CD4-positive, CD25-positive, alpha-beta regulatory T cell (primary cell): Measurements from ENCODE around the gene PLCB4. TPM values are rescaled to one million over a fixed set of nuclear protein-coding genes. Genes with fewer than 3 reads are reported as not detected.

Experiments
- ATAC-seq, 2 donors: fragments of 150-1000 bp; cut with Tn5 transposase; one replicate each; pipeline ENCODE4 v1.10.0; 2021; ENCODE audit warnings: low read depth in 2 of 2, moderate number of reproducible peaks in 2 of 2, moderate library complexity in 1 of 2
- DNase-seq, 3 donors: peaks; one replicate each; pipeline versions ENCODE4 v3.0.0 to v3.0.0-alpha.2; 2012 to 2022; ENCODE audit warnings: mixed read lengths in 1 of 3
- H3K27ac ChIP-seq: one replicate; pipeline ENCODE4 v1.7.0; 2013; ENCODE audit warnings: mild to moderate bottlenecking, low read length; ENCODE audit not compliant: insufficient read depth, poor library complexity, severe bottlenecking
- H3K27me3 ChIP-seq: one replicate; pipeline ENCODE4 v1.7.0; 2013; ENCODE audit warnings: low read length; ENCODE audit not compliant: control insufficient read depth, insufficient read depth
- H3K36me3 ChIP-seq: one replicate; pipeline ENCODE4 v1.7.0; 2013; ENCODE audit warnings: mild to moderate bottlenecking, low read length, moderate library complexity; ENCODE audit not compliant: control insufficient read depth, insufficient read depth
- H3K4me1 ChIP-seq: 2 replicates; pipeline ENCODE4 v1.7.0; 2013; ENCODE audit warnings: mild to moderate bottlenecking, low read length; ENCODE audit not compliant: insufficient read depth, control insufficient read depth, poor library complexity, severe bottlenecking
- H3K4me3 ChIP-seq: one replicate; pipeline ENCODE4 v1.7.0; 2013; ENCODE audit warnings: low read depth, mild to moderate bottlenecking, low read length, moderate library complexity
- H3K9me3 ChIP-seq, 2 experiments: 1 replicate in 1 of 2; 2 replicates in 1 of 2; pipeline ENCODE4 v1.7.0; 2013; ENCODE audit warnings: low read length in 2 of 2, mild to moderate bottlenecking in 1 of 2, moderate library complexity in 1 of 2; ENCODE audit not compliant: control insufficient read depth in 2 of 2
- H3K27ac Mint-ChIP-seq, 3 donors: one replicate each; pipeline ENCODE4 v1.8.0; 2020 to 2022; ENCODE audit warnings: mild to moderate bottlenecking in 3 of 3, mixed read lengths in 3 of 3, moderate library complexity in 2 of 3
- H3K27me3 Mint-ChIP-seq: one replicate; pipeline ENCODE4 v1.8.0; 2022; ENCODE audit warnings: mild to moderate bottlenecking, mixed read lengths
- H3K36me3 Mint-ChIP-seq: one replicate; pipeline ENCODE4 v1.8.0; 2020; ENCODE audit warnings: mixed read lengths
- H3K4me1 Mint-ChIP-seq, 4 donors: one replicate each; pipeline ENCODE4 v1.8.0; 2020 to 2022; ENCODE audit warnings: mixed read lengths in 4 of 4, mild to moderate bottlenecking in 1 of 4
- H3K4me3 Mint-ChIP-seq, 4 donors: one replicate each; pipeline ENCODE4 v1.8.0; 2020 to 2022; ENCODE audit warnings: mild to moderate bottlenecking in 4 of 4, mixed read lengths in 4 of 4, moderate library complexity in 3 of 4
- H3K9me3 Mint-ChIP-seq, 7 donors: one replicate each; pipeline ENCODE4 v1.8.0; 2020 to 2022; ENCODE audit warnings: mixed read lengths in 7 of 7, mild to moderate bottlenecking in 3 of 7, moderate library complexity in 2 of 7
- polyA plus RNA-seq, 4 donors: library from polyadenylated mRNA; unstranded; fragments of 300-500 nt; fragmentation: Illumina TruSeq; gene quantifications; one replicate each; pipeline ENCODE4 v1.2.3, GENCODE V29; 2021
- total RNA-seq: library from RNA; stranded (reverse); gene quantifications from one replicate; pipeline ENCODE4 v1.2.3, GENCODE V29; 2022

The PLCB4 gene
- total and polyA plus RNA-seq, 5 donors from 2014 or later: 0.94 TPM; not detected in 4

- DNase-seq (no peak), ATAC-seq (no peak)
- H3K27me3 Mint-ChIP-seq: peaks cover 38% of the 10 kb centered on the region
- Histone ChIP-seq H3K4me3 (no peak overlapping the region), H3K36me3 (no peaks in the 10 kb centered on the region), H3K27ac (no peak overlapping the region), H3K9me3 (no peaks in the 10 kb centered on the region), H3K4me1 (no peaks in the 10 kb centered on the region), H3K27me3 (no peaks in the 10 kb centered on the region)
- H3K4me1 Mint-ChIP-seq: no peaks in the 10 kb centered on the region
- no peaks in the 10 kb centered on the region for H3K36me3 Mint-ChIP-seq
- peaks cover 0 to 4% (median 0%) of the 10 kb centered on the region in 7 donors for H3K9me3 Mint-ChIP-seq
- H3K27ac Mint-ChIP-seq: no peak overlapping the region
- H3K4me3 Mint-ChIP-seq: no peak overlapping the region
Measured at GRCh38 chr20:9507544-9508239, 438.8 kb downstream of the PLCB4 start.

GRCh38 chr20:9508240-9508661 is 439.4 kb downstream of the PLCB4 start:
- no peaks in the 10 kb centered on the region for H3K4me1 ChIP-seq

GRCh38 chr20:9508696-9509178 is 439.9 kb downstream of the PLCB4 start:
- no peaks in the 10 kb centered on the region for H3K4me1 Mint-ChIP-seq
- no peaks in the 10 kb centered on the region for H3K36me3 ChIP-seq
- H3K27me3 Mint-ChIP-seq: peaks cover 44% of the 10 kb centered on the region
- H3K27ac ChIP-seq: no peak overlapping the region
- ATAC-seq (no peak), DNase-seq (no peak)
- H3K27ac Mint-ChIP-seq: no peak overlapping the region
- no peaks in the 10 kb centered on the region for H3K4me1 ChIP-seq
- no peaks in the 10 kb centered on the region for H3K36me3 Mint-ChIP-seq
- H3K4me3 Mint-ChIP-seq: no peak overlapping the region
- no peak overlapping the region for H3K4me3 ChIP-seq
- peaks cover 2% of the 10 kb centered on the region for H3K27me3 ChIP-seq
- H3K9me3 Mint-ChIP-seq: peaks cover 0 to 4% (median 0%) of the 10 kb centered on the region in 7 donors
- no peaks in the 10 kb centered on the region for H3K9me3 ChIP-seq

More at GRCh38 chr20:9508240-9508661, 439.4 kb downstream of the PLCB4 start:
- Histone ChIP-seq H3K27me3 (no peaks in the 10 kb centered on the region), H3K9me3 (no peaks in the 10 kb centered on the region), H3K4me3 (no peak overlapping the region), H3K27ac (no peak overlapping the region), H3K36me3 (no peaks in the 10 kb centered on the region)
- Mint-ChIP-seq H3K4me1 (no peaks in the 10 kb centered on the region), H3K36me3 (no peaks in the 10 kb centered on the region), H3K27ac (no peak overlapping the region), H3K4me3 (no peak overlapping the region), H3K27me3 (peaks cover 42% of the 10 kb centered on the region), H3K9me3 (peaks cover 0 to 4% (median 0%) of the 10 kb centered on the region in 7 donors)
- ATAC-seq (no peak), DNase-seq (no peak)

- Histone ChIP-seq H3K36me3 (no peaks in the 10 kb centered on the region), H3K4me3 (no peak overlapping the region), H3K27ac (no peak overlapping the region), H3K9me3 (no peaks in the 10 kb centered on the region), H3K27me3 (peaks cover 6% of the 10 kb centered on the region), H3K4me1 (no peaks in the 10 kb centered on the region)
- Mint-ChIP-seq H3K4me3 (no peak overlapping the region), H3K36me3 (no peaks in the 10 kb centered on the region), H3K27me3 (peaks cover 48% of the 10 kb centered on the region), H3K9me3 (peaks cover 0 to 6% (median 0%) of the 10 kb centered on the region in 7 donors), H3K4me1 (no peaks in the 10 kb centered on the region), H3K27ac (no peak overlapping the region)
- ATAC-seq (no peak), DNase-seq (no peak)
Measured at GRCh38 chr20:9509246-9509645, 440.4 kb downstream of the PLCB4 start.

- Histone ChIP-seq H3K27me3 (peaks cover 7% of the 10 kb centered on the region), H3K36me3 (no peaks in the 10 kb centered on the region), H3K9me3 (no peaks in the 10 kb centered on the region), H3K27ac (no peak overlapping the region), H3K4me3 (no peak overlapping the region), H3K4me1 (no peaks in the 10 kb centered on the region)
- H3K4me1 Mint-ChIP-seq: no peaks in the 10 kb centered on the region
- H3K36me3 Mint-ChIP-seq: no peaks in the 10 kb centered on the region
- H3K27me3 Mint-ChIP-seq: peaks cover 59% of the 10 kb centered on the region
- peaks cover 0 to 9% (median 0%) of the 10 kb centered on the region in 7 donors for H3K9me3 Mint-ChIP-seq
- no peak overlapping the region for H3K4me3 Mint-ChIP-seq
- ATAC-seq (no peak), DNase-seq (no peak)
- H3K27ac Mint-ChIP-seq: no peak overlapping the region
Measured at GRCh38 chr20:9510911-9511310, 442.0 kb downstream of the PLCB4 start.

GRCh38 chr20:9514072-9514460 is 445.2 kb downstream of the PLCB4 start:
- Mint-ChIP-seq H3K4me3 (no peak overlapping the region), H3K27ac (peak overlapping the region in 1 of 3 donors; percentile 49), H3K27me3 (peaks cover 53% of the 10 kb centered on the region), H3K4me1 (no peaks in the 10 kb centered on the region), H3K36me3 (no peaks in the 10 kb centered on the region), H3K9me3 (peaks cover 0 to 8% (median 0%) of the 10 kb centered on the region in 7 donors)
- no peaks in the 10 kb centered on the region for H3K4me1 ChIP-seq
- H3K4me3 ChIP-seq: no peak overlapping the region
- no peaks in the 10 kb centered on the region for H3K9me3 ChIP-seq
- H3K27ac ChIP-seq: no peak overlapping the region
- ATAC-seq (no peak), DNase-seq (no peak)
- no peaks in the 10 kb centered on the region for H3K36me3 ChIP-seq
- peaks cover 13% of the 10 kb centered on the region for H3K27me3 ChIP-seq

GRCh38 chr20:9514461-9515213 is 445.8 kb downstream of the PLCB4 start, which contains the start of gene LAMP5:
LAMP5 (plus strand) TSS chr20:9514590; CDS start chr20:9514853, 263 bp downstream.
- no peaks in the 10 kb centered on the region for H3K36me3 ChIP-seq
- H3K4me3 Mint-ChIP-seq: no peak within 1 kb of the TSS
- no peaks in the 10 kb centered on the region for H3K36me3 Mint-ChIP-seq
- H3K9me3 ChIP-seq: no peaks in the 10 kb centered on the region
- peak within 1 kb of the TSS in 1 of 3 donors; percentile 49 for H3K27ac Mint-ChIP-seq
- H3K4me3 ChIP-seq: no peak within 1 kb of the TSS
- peaks cover 0 to 5% (median 0%) of the 10 kb centered on the region in 7 donors for H3K9me3 Mint-ChIP-seq
- DNase-seq: no peak
- no peak for ATAC-seq
- H3K27me3 Mint-ChIP-seq: peaks cover 48% of the 10 kb centered on the region
- H3K27ac ChIP-seq: no peak within 1 kb of the TSS
- peaks cover 13% of the 10 kb centered on the region for H3K27me3 ChIP-seq
- H3K4me1 ChIP-seq: no peaks in the 10 kb centered on the region
- no peaks in the 10 kb centered on the region for H3K4me1 Mint-ChIP-seq
